KOPT-K1 (cell line): ENCODE results near the gene NXPH4.

Source experiments
- H3K27ac ChIP-seq: fragments of 200-600 bp; sonication (generic); 2 replicates; pipeline ENCODE4 v1.5.1; 2016; ENCODE audit warnings: antibody characterized with exemption, mild to moderate bottlenecking, low read depth, low read length; ENCODE audit not compliant: poor library complexity, severe bottlenecking
- H3K36me3 ChIP-seq: fragments of 200-600 bp; sonication (generic); 2 replicates; pipeline ENCODE4 v1.5.1; 2017; ENCODE audit warnings: antibody characterized with exemption, mild to moderate bottlenecking, low read length, moderate library complexity; ENCODE audit not compliant: insufficient read depth
- H3K9me3 ChIP-seq: fragments of 200-600 bp; sonication (generic); 2 replicates; pipeline ENCODE4 v1.5.1; 2017; ENCODE audit warnings: antibody characterized with exemption, low read length, mild to moderate bottlenecking; ENCODE audit not compliant: insufficient read depth, poor library complexity, severe bottlenecking

The NXPH4 gene

DNA sequence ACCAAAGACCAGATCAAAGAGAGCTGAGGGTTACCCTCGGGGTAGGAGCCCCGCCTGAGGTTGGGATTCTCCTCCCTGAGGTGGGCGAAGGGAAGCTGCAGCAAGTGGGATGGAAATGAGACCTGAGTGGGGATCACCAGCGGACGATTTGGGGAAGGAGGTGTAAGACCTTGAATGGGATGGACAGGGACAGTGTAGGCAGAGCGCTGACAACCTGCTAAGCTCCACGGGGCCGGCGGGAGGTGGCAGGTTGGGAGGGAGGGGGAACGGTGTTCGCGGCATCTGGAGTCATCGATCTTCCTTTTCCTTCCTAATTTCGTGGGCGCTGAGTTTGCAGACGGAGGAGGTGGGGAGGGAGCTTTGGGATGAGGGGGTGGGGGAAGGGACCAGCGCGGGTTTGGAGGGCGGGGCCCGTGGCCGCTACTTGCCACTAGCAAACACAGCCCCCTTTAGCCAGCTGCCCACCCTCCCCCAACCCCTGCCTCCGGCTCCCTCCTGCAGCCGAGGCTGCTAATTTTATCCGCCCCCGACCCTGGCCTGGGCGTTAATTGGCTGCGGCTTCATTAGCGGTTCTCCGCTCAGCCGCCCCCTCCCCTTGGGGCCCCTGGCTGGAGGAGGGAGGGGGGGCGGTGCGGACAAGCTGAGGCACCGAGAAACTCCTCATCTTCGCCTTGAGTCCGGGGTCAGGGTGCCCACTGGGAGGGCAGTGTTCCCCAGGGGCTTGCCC, 10.2 kb downstream of the NXPH4 start:
- Histone ChIP-seq H3K27ac (no peak overlapping the region), H3K9me3 (no peaks in the 10 kb centered on the region), H3K36me3 (peaks cover 9% of the 10 kb centered on the region)

DNA sequence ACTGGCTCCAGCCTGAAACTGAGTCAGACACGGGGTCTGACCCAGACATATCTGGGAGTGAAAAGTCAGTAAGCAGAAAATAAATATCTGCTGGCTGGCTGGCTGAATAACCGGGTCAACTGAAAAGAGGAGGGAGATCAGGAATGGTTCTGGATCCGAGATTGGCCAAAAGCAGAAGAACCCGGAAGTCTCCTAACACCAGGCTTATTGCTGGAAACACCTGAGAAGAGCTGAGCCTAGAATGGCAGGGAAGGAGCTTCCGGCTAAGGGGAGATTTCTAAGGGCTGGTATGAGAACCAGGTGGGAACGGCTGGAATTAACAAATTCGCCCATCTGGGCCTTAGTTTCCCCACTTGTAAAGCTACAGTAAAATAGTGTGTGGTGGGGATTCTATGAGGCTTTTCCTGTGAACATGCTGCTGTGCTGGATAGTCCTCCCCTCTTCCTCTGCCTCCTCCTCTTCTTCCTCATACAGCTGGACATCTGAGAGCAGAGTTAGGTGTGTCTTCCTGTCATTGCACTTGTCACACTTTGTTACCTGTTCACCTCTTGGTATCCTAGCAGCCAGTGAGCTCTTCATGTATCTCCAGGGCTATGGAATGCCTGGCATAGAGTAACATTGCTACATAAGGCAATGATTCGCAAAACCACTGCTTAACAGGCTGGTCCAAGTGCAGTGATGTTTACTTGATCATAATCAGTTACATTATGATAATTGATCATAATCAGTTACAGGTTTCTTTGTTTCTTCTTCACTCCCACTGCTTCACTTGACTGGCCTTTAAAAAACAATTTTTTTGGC, 10.9 kb downstream of the NXPH4 start:
- no peaks in the 10 kb centered on the region for H3K9me3 ChIP-seq
- H3K27ac ChIP-seq: no peak overlapping the region
- peaks cover 17% of the 10 kb centered on the region for H3K36me3 ChIP-seq

DNA sequence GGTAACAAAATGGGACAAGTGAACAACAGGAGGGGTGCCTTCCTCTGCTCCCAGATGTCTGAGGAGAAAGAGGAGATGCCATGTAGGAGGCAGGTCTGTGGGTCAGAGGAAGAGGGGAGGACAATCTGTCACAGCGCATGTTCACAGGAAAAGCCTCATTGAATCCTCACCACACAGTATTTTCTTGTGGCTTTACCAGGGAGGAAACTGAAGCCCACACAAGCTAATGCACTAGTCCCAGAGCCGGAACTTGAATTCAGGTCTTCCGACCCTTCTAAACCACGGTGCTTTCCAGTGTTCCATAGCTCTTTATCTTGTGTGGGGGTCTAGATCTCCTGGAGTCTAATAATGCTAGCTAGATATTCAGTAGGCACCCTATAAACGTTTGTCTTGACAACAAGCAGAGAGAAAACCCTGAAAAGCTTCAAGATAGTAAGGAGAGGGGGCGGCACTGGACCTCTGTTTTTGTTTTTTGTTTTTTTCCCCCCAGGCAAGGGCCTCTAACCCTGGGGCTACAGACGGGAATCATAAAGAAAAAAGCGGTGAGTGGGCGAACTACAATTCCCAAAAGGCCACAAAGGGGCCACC, 12.5 kb downstream of the NXPH4 start:
- H3K27ac ChIP-seq: peak overlapping the region; percentile 78
- peaks cover 33% of the 10 kb centered on the region for H3K36me3 ChIP-seq
- no peaks in the 10 kb centered on the region for H3K9me3 ChIP-seq

DNA sequence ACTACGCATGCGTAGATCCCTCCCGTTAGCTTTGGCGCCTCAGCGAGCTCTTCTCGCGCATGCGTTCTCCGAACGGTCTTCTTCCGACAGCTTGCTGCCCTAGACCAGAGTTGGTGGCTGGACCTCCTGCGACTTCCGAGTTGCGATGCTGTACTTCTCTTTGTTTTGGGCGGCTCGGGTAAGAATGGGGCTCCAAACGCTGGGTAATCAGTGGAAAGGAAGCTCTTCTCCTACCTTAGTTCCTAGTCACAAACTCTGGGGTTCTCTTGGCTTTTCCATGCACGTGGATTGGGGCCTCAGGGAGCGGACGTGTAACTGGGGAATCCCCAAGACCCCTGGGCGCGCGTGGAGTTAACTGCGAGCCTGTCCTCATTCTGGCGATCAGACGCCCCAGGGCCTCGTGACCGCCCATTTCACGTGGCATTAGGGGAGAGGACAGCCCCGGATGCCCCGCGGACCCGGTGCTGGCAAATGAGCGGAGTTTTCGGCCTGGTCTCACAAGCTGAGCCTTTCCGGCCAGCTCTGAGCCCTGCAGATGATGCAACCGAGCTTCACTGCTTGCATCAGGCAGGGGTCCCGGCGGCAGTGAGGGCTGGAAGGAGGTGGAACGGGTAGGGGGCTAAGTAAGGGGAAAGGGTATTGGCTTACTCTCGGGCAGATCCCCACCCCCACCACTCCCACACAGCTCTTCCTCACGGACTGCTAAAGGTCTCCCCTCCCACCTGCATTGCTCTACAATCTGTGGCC, 13.2 kb downstream of the NXPH4 start, which contains the start of gene SHMT2:
Gene SHMT2 (plus strand): TSS at position 78 of the 747 bp plus-strand sequence. CDS start 68 bp downstream, at position 146.
- Histone ChIP-seq H3K9me3 (no peaks in the 10 kb centered on the region), H3K36me3 (peaks cover 40% of the 10 kb centered on the region), H3K27ac (peak within 1 kb of the TSS; percentile 78)

DNA sequence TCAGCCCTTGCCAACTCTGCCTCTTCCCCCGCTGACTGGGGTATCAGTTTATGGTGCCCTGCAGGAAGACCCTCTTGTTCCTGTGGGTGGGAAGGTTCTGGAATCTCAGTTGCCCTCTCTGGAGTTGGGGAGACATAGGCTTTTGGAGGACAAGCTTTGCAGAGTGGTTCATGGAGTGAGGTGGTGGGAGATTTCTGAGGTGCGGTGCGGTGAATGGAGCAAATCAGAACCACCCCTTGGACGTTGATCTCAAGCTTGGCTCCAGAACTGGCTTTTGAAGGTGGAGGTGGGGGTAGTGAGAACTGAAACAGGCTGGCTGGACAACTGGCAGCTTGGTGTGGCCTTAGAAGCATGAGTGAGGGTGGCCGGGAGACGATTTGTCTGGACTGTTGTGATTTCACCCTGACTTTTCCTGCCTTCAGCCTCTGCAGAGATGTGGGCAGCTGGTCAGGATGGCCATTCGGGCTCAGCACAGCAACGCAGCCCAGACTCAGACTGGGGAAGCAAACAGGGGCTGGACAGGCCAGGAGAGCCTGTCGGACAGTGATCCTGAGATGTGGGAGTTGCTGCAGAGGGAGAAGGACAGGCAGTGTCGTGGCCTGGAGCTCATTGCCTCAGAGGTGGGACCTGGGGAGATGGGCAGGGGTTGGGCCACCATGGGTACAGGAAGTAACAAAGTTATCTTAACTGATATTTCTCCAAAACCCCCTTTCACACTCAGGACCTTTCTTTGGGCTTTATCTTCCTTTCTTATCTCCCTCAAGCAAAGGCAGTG, 14.0 kb downstream of the NXPH4 start:
- Histone ChIP-seq H3K36me3 (peaks cover 41% of the 10 kb centered on the region), H3K27ac (peak overlapping the region; percentile 78), H3K9me3 (no peaks in the 10 kb centered on the region)

DNA sequence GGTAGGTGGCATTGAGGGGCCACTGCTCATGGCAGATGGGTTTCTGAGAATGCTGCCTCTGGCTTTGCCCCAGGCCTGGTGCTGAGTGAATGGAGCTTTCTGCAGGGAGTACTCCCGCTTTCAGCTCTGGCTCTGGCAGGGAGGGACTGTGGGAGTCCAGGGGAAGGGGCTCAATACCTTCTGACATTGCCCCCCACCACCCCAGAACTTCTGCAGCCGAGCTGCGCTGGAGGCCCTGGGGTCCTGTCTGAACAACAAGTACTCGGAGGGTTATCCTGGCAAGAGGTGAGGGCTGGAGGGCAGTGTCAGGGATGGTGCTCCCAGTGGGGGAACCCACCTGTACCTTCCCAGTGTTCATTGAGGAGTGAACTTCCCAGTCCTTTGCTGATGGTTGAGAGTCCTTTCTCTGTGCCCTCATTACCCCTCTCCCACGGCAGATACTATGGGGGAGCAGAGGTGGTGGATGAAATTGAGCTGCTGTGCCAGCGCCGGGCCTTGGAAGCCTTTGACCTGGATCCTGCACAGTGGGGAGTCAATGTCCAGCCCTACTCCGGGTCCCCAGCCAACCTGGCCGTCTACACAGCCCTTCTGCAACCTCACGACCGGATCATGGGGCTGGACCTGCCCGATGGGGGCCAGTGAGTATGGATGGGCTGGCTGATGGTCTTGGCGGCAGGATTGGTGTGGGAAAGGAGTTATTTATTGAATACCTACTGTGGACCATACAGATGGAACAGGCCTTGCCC, 14.9 kb downstream of the NXPH4 start:
- H3K36me3 ChIP-seq: peaks cover 41% of the 10 kb centered on the region
- no peak overlapping the region for H3K27ac ChIP-seq
- no peaks in the 10 kb centered on the region for H3K9me3 ChIP-seq

DNA sequence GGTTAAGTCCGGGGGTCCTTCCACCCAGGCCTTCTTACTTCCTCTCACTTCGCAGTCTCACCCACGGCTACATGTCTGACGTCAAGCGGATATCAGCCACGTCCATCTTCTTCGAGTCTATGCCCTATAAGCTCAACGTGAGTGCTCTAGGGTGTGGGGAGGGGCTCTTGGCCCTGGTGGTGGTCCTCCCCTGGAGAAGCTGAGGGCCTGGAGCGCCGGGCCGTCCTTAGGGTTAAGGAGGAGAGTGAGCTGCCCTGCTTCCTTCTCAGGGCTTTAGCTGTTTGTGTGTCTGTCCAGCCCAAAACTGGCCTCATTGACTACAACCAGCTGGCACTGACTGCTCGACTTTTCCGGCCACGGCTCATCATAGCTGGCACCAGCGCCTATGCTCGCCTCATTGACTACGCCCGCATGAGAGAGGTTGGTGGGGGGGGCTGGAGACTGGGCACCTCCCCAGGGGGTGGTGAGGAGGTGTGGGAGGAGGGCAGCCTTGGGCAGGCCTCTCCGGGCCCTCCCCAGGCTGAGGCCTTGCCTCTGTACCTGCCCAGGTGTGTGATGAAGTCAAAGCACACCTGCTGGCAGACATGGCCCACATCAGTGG, 15.7 kb downstream of the NXPH4 start:
- Histone ChIP-seq H3K36me3 (peaks cover 41% of the 10 kb centered on the region), H3K27ac (no peak overlapping the region), H3K9me3 (no peaks in the 10 kb centered on the region)

DNA sequence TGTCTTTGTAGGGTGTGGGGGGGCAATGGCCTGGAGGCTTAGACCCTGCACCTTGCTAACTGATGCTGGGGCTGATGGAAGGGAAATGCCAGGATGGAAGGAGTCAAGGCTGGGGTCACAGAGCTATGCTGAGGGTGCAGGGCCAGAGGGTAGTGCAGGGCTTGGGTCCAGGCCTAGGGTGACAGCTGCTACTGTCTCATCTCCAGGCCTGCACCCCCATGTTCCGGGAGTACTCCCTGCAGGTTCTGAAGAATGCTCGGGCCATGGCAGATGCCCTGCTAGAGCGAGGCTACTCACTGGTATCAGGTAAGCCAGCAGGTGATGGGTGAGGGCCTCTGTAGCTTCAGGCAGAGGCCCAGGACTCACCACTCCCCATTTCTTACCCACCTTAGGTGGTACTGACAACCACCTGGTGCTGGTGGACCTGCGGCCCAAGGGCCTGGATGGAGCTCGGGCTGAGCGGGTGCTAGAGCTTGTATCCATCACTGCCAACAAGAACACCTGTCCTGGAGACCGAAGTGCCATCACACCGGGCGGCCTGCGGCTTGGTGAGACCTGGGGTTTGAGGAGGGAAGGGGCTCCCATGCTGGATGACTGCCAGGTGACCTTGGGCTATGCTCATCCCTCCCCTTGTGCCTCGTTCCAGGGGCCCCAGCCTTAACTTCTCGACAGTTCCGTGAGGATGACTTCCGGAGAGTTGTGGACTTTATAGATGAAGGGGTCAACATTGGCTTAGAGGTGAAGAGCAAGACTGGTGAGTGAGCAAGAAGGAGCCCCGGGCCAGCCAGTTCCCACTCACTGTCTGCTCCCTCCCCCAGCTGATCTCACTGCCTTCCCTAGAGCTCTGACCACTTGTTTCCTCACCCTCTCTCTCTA, 17.0 kb downstream of the NXPH4 start:
- Histone ChIP-seq H3K9me3 (no peaks in the 10 kb centered on the region), H3K27ac (no peak overlapping the region), H3K36me3 (peaks cover 41% of the 10 kb centered on the region)

DNA sequence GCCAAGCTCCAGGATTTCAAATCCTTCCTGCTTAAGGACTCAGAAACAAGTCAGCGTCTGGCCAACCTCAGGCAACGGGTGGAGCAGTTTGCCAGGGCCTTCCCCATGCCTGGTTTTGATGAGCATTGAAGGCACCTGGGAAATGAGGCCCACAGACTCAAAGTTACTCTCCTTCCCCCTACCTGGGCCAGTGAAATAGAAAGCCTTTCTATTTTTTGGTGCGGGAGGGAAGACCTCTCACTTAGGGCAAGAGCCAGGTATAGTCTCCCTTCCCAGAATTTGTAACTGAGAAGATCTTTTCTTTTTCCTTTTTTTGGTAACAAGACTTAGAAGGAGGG, 17.6 kb downstream of the NXPH4 start:
- no peak overlapping the region for H3K27ac ChIP-seq
- no peaks in the 10 kb centered on the region for H3K9me3 ChIP-seq
- peaks cover 41% of the 10 kb centered on the region for H3K36me3 ChIP-seq

DNA sequence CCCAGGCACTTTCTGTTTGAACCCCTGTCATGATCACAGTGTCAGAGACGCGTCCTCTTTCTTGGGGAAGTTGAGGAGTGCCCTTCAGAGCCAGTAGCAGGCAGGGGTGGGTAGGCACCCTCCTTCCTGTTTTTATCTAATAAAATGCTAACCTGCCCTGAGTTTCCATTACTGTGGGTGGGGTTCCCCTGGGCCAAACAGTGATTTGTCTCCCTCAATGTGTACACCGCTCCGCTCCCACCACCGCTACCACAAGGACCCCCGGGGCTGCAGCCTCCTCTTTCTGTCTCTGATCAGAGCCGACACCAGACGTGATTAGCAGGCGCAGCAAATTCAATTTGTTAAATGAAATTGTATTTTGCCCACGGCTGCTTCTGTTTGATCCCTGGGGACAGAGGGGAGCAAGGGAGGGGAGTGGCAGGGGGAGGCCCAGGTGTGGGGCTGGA, 18.0 kb downstream of the NXPH4 start:
- peaks cover 41% of the 10 kb centered on the region for H3K36me3 ChIP-seq

DNA sequence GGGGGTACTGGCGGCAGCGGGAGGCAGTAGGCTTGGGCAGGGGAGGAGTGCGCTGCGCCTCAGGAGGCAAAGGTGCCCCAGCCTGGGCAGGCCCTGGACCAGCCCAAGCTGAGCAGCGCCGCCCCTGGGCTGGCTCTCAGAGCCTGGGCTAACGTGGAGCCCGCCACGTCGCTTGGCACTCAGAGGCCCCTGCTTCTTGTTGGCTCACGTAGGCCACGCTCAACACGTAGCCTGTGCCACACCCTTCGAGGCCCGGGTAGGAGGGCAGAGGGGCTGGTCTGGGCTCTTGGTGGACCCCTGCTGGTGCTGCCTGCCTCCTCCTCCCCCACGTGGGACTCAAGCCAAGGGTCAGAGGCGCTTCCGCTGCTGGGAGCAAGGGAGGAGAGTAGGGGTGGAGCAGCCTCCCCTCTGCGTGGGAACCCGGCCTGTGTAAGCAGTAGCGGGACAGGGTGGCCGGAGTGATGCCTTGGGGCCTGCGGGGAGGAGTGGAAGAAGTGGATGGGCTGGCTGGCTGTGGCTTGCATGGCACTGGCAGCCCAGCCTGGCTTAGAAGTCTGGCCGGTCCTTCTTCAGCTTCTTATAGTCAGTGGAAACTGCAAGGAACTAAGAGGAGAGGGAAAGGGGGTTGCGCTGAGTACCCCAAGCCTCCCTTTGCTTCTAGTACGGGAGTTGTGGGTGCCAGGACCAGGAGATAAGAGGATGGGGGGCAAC, 18.6 kb downstream of the NXPH4 start:
- Histone ChIP-seq H3K27ac (no peak overlapping the region), H3K9me3 (no peaks in the 10 kb centered on the region), H3K36me3 (peaks cover 41% of the 10 kb centered on the region)

More for the DNA sequence above, 18.0 kb downstream of the NXPH4 start:
- Histone ChIP-seq H3K9me3 (no peaks in the 10 kb centered on the region), H3K27ac (no peak overlapping the region)

DNA sequence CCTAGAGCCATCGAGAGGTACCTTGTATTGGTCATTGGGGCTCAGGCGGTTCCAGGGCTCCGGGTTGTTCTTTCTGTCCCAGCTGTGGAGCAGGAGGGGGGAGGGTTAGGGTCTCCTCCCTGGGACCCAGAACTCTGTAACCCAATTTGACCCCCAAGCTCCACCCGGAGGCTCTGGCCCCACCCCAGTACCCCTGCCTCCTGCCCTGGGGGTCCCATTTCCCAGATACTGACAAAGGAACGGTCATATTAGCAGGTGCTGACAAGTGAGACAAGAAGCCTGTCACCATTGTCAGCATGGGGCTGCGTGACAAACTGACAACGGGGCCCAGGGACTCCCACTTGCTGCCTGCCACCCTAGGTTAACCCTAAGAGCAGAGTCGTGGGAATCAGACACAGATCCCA, 19.1 kb downstream of the NXPH4 start:
- H3K36me3 ChIP-seq: peaks cover 41% of the 10 kb centered on the region
- no peak overlapping the region for H3K27ac ChIP-seq
- no peaks in the 10 kb centered on the region for H3K9me3 ChIP-seq
